Mesenchymal stem cell (in vitro differentiated cells and primary cell): ENCODE measurements around the gene PTRHD1.

ENCODE experiments used
- DNase-seq: peaks from one replicate; pipeline ENCODE4 v3.0.0-alpha.2; 2013
- H2AFZ ChIP-seq: one replicate; pipeline ENCODE4 v1.6.1; 2013; ENCODE audit warnings: low read depth, mild to moderate bottlenecking, control low read depth, inconsistent platforms, low read length, moderate library complexity
- H2AK5ac ChIP-seq: 2 replicates; pipeline ENCODE4 v1.6.1; 2013; ENCODE audit warnings: low read length, moderate library complexity, mild to moderate bottlenecking, inconsistent platforms; ENCODE audit not compliant: severe bottlenecking
- H2BK120ac ChIP-seq: one replicate; pipeline ENCODE4 v1.6.1; 2013; ENCODE audit warnings: low read depth, mild to moderate bottlenecking, inconsistent platforms, low read length, moderate library complexity
- H2BK12ac ChIP-seq, 2 experiments: one replicate each; pipeline ENCODE4 v1.6.1; 2013; ENCODE audit warnings: inconsistent platforms in 2 of 2, low read length in 2 of 2, mild to moderate bottlenecking in 2 of 2, moderate library complexity in 2 of 2, control low read depth in 1 of 2
- H2BK15ac ChIP-seq: one replicate; pipeline ENCODE4 v1.6.1; 2013; ENCODE audit warnings: mild to moderate bottlenecking, low read depth, inconsistent platforms; ENCODE audit not compliant: poor library complexity, severe bottlenecking
- H2BK5ac ChIP-seq: 2 replicates; pipeline ENCODE4 v1.6.1; 2013; ENCODE audit warnings: low read depth, mild to moderate bottlenecking, low read length, control low read depth, inconsistent platforms; ENCODE audit not compliant: poor library complexity, severe bottlenecking
- H3K14ac ChIP-seq, 2 experiments: one replicate each; pipeline ENCODE4 v1.6.1; 2013; ENCODE audit warnings: inconsistent platforms in 2 of 2, low read length in 2 of 2, control low read depth in 1 of 2, mild to moderate bottlenecking in 1 of 2, moderate library complexity in 1 of 2
- H3K18ac ChIP-seq, 2 experiments: one replicate each; pipeline ENCODE4 v1.6.1; 2013; ENCODE audit warnings: inconsistent platforms in 2 of 2, low read length in 2 of 2, control low read depth in 1 of 2, low read depth in 1 of 2, mild to moderate bottlenecking in 1 of 2
- H3K23ac ChIP-seq, 2 experiments: one replicate each; pipeline ENCODE4 v1.6.1; 2013; ENCODE audit warnings: inconsistent platforms in 2 of 2, low read length in 2 of 2, mild to moderate bottlenecking in 2 of 2, moderate library complexity in 2 of 2, control low read depth in 1 of 2
- H3K27ac ChIP-seq: 2 replicates; pipeline ENCODE4 v1.5.1; 2013; ENCODE audit warnings: mild to moderate bottlenecking, moderate library complexity, low read length, control low read depth, inconsistent platforms; ENCODE audit not compliant: poor library complexity, severe bottlenecking
- H3K27me3 ChIP-seq, 2 experiments: 2 replicates each; pipeline versions ENCODE4 v1.6.1 to v1.7.0; 2013; ENCODE audit warnings: low read length in 2 of 2, mild to moderate bottlenecking in 2 of 2, moderate library complexity in 2 of 2, control low read depth in 1 of 2, inconsistent platforms in 1 of 2; ENCODE audit not compliant: control insufficient read depth in 1 of 2, insufficient read depth in 1 of 2
- H3K36me3 ChIP-seq, 2 experiments: 2 replicates each; pipeline versions ENCODE4 v1.6.1 to v1.7.0; 2013; ENCODE audit warnings: low read length in 2 of 2, control low read depth in 1 of 2, inconsistent platforms in 1 of 2, low read depth in 1 of 2, mild to moderate bottlenecking in 1 of 2; ENCODE audit not compliant: insufficient read depth in 2 of 2, control insufficient read depth in 1 of 2
- H3K4ac ChIP-seq, 2 experiments: one replicate each; pipeline ENCODE4 v1.6.1; 2013; ENCODE audit warnings: inconsistent platforms in 2 of 2, low read length in 2 of 2, mild to moderate bottlenecking in 2 of 2, moderate library complexity in 2 of 2, control low read depth in 1 of 2, low read depth in 1 of 2
- H3K4me1 ChIP-seq: 2 replicates; pipeline ENCODE4 v1.6.1; 2013; ENCODE audit warnings: low read depth, low read length, control low read depth; ENCODE audit not compliant: control insufficient read depth, insufficient read depth
- H3K4me2 ChIP-seq: 2 replicates; pipeline ENCODE4 v1.6.1; 2013; ENCODE audit warnings: low read length, mild to moderate bottlenecking, inconsistent platforms; ENCODE audit not compliant: poor library complexity, severe bottlenecking
- H3K4me3 ChIP-seq, 2 experiments: 2 replicates each; pipeline versions ENCODE4 v1.5.1 to v1.7.0; 2013; ENCODE audit warnings: low read length in 2 of 2, mild to moderate bottlenecking in 2 of 2, control low read depth in 1 of 2, low read depth in 1 of 2; ENCODE audit not compliant: insufficient read depth in 1 of 2
- H3K79me1 ChIP-seq: replicated peaks from 2 replicates; pipeline ENCODE4 v1.6.1; 2013; ENCODE audit warnings: mild to moderate bottlenecking, control low read depth, low read length, inconsistent platforms; ENCODE audit not compliant: poor library complexity, severe bottlenecking
- H3K9ac ChIP-seq: 2 replicates; pipeline ENCODE4 v1.7.0; 2013; ENCODE audit warnings: mild to moderate bottlenecking, low read length, moderate library complexity
- H3K9me3 ChIP-seq: 2 replicates; pipeline ENCODE4 v1.7.0; 2013; ENCODE audit warnings: mild to moderate bottlenecking, low read length; ENCODE audit not compliant: control insufficient read depth
- H4K8ac ChIP-seq: one replicate; pipeline ENCODE4 v1.6.1; 2013; ENCODE audit warnings: inconsistent platforms, mild to moderate bottlenecking, low read length, moderate library complexity
- H4K91ac ChIP-seq: one replicate; pipeline ENCODE4 v1.6.1; 2013; ENCODE audit warnings: mild to moderate bottlenecking, low read length, inconsistent platforms
- WGBS: methylation state at CpG from one replicate; pipeline ENCODE4 v1.1.7; 2013; ENCODE audit warnings: mixed read lengths; 5-methylcytosine and 5-hydroxymethylcytosine counted together

PTRHD1 gene

GRCh38 chr2:24840164-24840869, 47.1 kb upstream of the PTRHD1 start:
- Histone ChIP-seq H2AFZ (no peak overlapping the region), H2BK12ac (no peak overlapping the region), H3K36me3 (peaks cover 19 to 51% of the 10 kb centered on the region in 2 experiments), H3K4me3 (no peak overlapping the region), H3K4me1 (peaks cover 2% of the 10 kb centered on the region), H3K79me1 (no peaks in the 10 kb centered on the region), H3K27me3 (no peaks in the 10 kb centered on the region), H2BK15ac (no peak overlapping the region), H2AK5ac (no peak overlapping the region), H4K8ac (no peak overlapping the region), H4K91ac (no peak overlapping the region), H3K4ac (no peak overlapping the region), H3K4me2 (no peak overlapping the region), H3K14ac (no peak overlapping the region), H3K27ac (no peak overlapping the region), H2BK5ac (no peak overlapping the region), H3K18ac (no peak overlapping the region), H3K23ac (no peak overlapping the region), H3K9me3 (no peaks in the 10 kb centered on the region), H3K9ac (no peak overlapping the region), H2BK120ac (no peak overlapping the region)
- WGBS: 84% methylated on average over 17 of the region's 17 CpGs
- DNase-seq: no peak

GRCh38 chr2:24839729-24840128, 46.5 kb upstream of the PTRHD1 start:
- H2BK120ac ChIP-seq: no peak overlapping the region
- H3K4me3 ChIP-seq: no peak overlapping the region
- no peak overlapping the region for H3K18ac ChIP-seq
- 97% methylated on average over 15 of the region's 15 CpGs for WGBS
- H2BK15ac ChIP-seq: no peak overlapping the region
- no peaks in the 10 kb centered on the region for H3K79me1 ChIP-seq
- H2BK12ac ChIP-seq: no peak overlapping the region
- DNase-seq: no peak
- no peak overlapping the region for H2BK5ac ChIP-seq
- H3K4me2 ChIP-seq: no peak overlapping the region
- H4K91ac ChIP-seq: no peak overlapping the region
- H3K36me3 ChIP-seq: peaks cover 20 to 55% of the 10 kb centered on the region in 2 experiments
- no peak overlapping the region for H3K27ac ChIP-seq
- H4K8ac ChIP-seq: no peak overlapping the region
- no peak overlapping the region for H3K9ac ChIP-seq
- peaks cover 2% of the 10 kb centered on the region for H3K4me1 ChIP-seq
- H2AK5ac ChIP-seq: no peak overlapping the region
- no peak overlapping the region for H3K4ac ChIP-seq
- H2AFZ ChIP-seq: no peak overlapping the region
- no peak overlapping the region for H3K14ac ChIP-seq
- no peak overlapping the region for H3K23ac ChIP-seq
- H3K27me3 ChIP-seq: no peaks in the 10 kb centered on the region
- no peaks in the 10 kb centered on the region for H3K9me3 ChIP-seq

GRCh38 chr2:24838541-24838940, 45.4 kb upstream of the PTRHD1 start:
- H3K4me2 ChIP-seq: no peak overlapping the region
- H3K4ac ChIP-seq: no peak overlapping the region
- no peak overlapping the region for H3K23ac ChIP-seq
- no peak overlapping the region for H2BK15ac ChIP-seq
- no peak overlapping the region for H2BK5ac ChIP-seq
- no peak overlapping the region for H4K91ac ChIP-seq
- no peak overlapping the region for H2AFZ ChIP-seq
- peaks cover 6% of the 10 kb centered on the region for H3K4me1 ChIP-seq
- H2BK12ac ChIP-seq: no peak overlapping the region
- H4K8ac ChIP-seq: no peak overlapping the region
- WGBS: 98% methylated on average over 18 of the region's 18 CpGs
- H3K36me3 ChIP-seq: peaks cover 30 to 63% of the 10 kb centered on the region in 2 experiments
- no peak overlapping the region for H3K4me3 ChIP-seq
- H3K27me3 ChIP-seq: no peaks in the 10 kb centered on the region
- no peak overlapping the region for H3K14ac ChIP-seq
- H3K79me1 ChIP-seq: no peaks in the 10 kb centered on the region
- no peaks in the 10 kb centered on the region for H3K9me3 ChIP-seq
- no peak overlapping the region for H2BK120ac ChIP-seq
- H3K18ac ChIP-seq: no peak overlapping the region
- no peak overlapping the region for H2AK5ac ChIP-seq
- H3K9ac ChIP-seq: no peak overlapping the region
- no peak for DNase-seq
- no peak overlapping the region for H3K27ac ChIP-seq

- H2AFZ ChIP-seq: no peak overlapping the region
- H3K27me3 ChIP-seq: no peaks in the 10 kb centered on the region
- H3K9ac ChIP-seq: no peak overlapping the region
- no peaks in the 10 kb centered on the region for H3K9me3 ChIP-seq
- WGBS: 98% methylated on average over 4 of the region's 5 CpGs
- H3K23ac ChIP-seq: no peak overlapping the region
- no peak for DNase-seq
- H3K36me3 ChIP-seq: peaks cover 32 to 64% of the 10 kb centered on the region in 2 experiments
- no peak overlapping the region for H2BK12ac ChIP-seq
- no peak overlapping the region for H2BK15ac ChIP-seq
- H3K4me2 ChIP-seq: no peak overlapping the region
- H3K4me1 ChIP-seq: peaks cover 11% of the 10 kb centered on the region
- H2AK5ac ChIP-seq: no peak overlapping the region
- no peak overlapping the region for H3K4ac ChIP-seq
- H4K8ac ChIP-seq: no peak overlapping the region
- no peak overlapping the region for H3K4me3 ChIP-seq
- H3K79me1 ChIP-seq: no peaks in the 10 kb centered on the region
- no peak overlapping the region for H2BK120ac ChIP-seq
- no peak overlapping the region for H3K27ac ChIP-seq
- H3K18ac ChIP-seq: no peak overlapping the region
- H4K91ac ChIP-seq: no peak overlapping the region
- no peak overlapping the region for H2BK5ac ChIP-seq
- H3K14ac ChIP-seq: no peak overlapping the region
Observed at GRCh38 chr2:24837996-24838513, 44.9 kb upstream of the PTRHD1 start.
